ENCODE data around the gene CMTM7. TPM values are rescaled to one million over a fixed set of nuclear protein-coding genes. Genes with fewer than 3 reads are reported as not detected.

CMTM7 gene
- total RNA-seq, 1 donor from 2014 or later: 24.6 TPM

DNA sequence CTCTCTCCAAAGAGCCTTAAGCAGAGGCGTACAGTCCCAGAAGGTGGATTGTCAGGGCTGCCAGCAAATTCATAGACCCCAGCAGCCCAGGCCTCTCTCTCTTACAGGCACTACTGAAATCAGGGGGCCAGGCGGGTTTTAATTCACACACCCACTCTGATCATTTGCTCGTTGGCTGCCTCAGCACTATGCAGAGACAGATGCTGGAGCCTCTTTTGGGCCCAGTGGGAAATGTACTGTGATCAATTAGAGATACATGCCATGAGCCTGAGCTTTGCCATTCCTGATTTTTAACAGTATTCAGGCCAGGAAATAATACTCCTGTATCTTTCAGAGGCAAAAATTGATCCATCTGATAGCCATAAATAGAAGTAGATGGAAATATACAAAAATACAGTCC is 58.0 kb downstream of the CMTM7 start:
- Mint-ChIP-seq H3K27ac (no peak overlapping the region), H3K36me3 (ENCODE audit: insufficient read depth) (peaks cover 21% of the 10 kb centered on the region), H3K27me3 (no peaks in the 10 kb centered on the region), H3K9me3 (ENCODE audit: low read depth) (no peaks in the 10 kb centered on the region), H3K4me3 (ENCODE audit: low read depth) (no peak overlapping the region), H3K4me1 (ENCODE audit: low read depth) (peaks cover 10% of the 10 kb centered on the region)
- TF ChIP-seq CTCF (IDR thresholded peaks at IDR 0.05; ENCODE audit: unreplicated experiment): no peak
- no peak for DNase-seq (ENCODE audit: low spot score, unreplicated experiment)

DNA sequence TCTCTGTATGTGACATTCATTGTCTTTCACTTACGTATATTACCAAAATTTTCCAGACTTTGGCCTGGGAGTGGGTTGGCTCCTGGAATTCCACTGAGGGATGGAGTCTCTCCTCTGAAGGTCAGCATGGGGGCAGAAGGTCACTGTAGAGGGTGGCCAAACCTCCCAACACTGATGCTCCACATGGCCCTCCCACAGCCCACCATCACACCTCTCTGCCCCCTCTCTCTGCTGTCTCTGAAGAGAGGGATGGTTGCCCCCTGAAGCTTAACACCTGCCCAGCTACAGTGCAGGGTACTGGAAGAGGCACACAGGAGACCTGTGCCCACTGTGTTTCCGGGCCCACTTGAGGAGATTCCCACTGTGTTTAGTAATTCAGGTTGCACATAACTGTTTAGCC is 58.8 kb downstream of the CMTM7 start:
- H3K27me3 Mint-ChIP-seq: no peaks in the 10 kb centered on the region
- H3K9me3 Mint-ChIP-seq (ENCODE audit: low read depth): no peaks in the 10 kb centered on the region
- H3K4me1 Mint-ChIP-seq (ENCODE audit: low read depth): peaks cover 16% of the 10 kb centered on the region
- no peak overlapping the region for H3K27ac Mint-ChIP-seq
- peaks cover 17% of the 10 kb centered on the region for H3K36me3 Mint-ChIP-seq (ENCODE audit: insufficient read depth)
- no peak for DNase-seq (ENCODE audit: low spot score, unreplicated experiment)
- no peak overlapping the region for H3K4me3 Mint-ChIP-seq (ENCODE audit: low read depth)
- TF ChIP-seq CTCF (IDR thresholded peaks at IDR 0.05; ENCODE audit: unreplicated experiment): no peak

GRCh38 chr3:32450992-32451659 is 59.5 kb downstream of the CMTM7 start:
- Mint-ChIP-seq H3K4me1 (ENCODE audit: low read depth) (peaks cover 21% of the 10 kb centered on the region), H3K9me3 (ENCODE audit: low read depth) (no peaks in the 10 kb centered on the region), H3K4me3 (ENCODE audit: low read depth) (no peak overlapping the region), H3K27ac (no peak overlapping the region), H3K27me3 (no peaks in the 10 kb centered on the region), H3K36me3 (ENCODE audit: insufficient read depth) (peaks cover 15% of the 10 kb centered on the region)
- TF ChIP-seq CTCF (IDR thresholded peaks at IDR 0.05; ENCODE audit: unreplicated experiment): no peak
- no peak for DNase-seq (ENCODE audit: low spot score, unreplicated experiment)

- no peak for TF ChIP-seq CTCF (IDR thresholded peaks at IDR 0.05; ENCODE audit: unreplicated experiment)
- DNase-seq (ENCODE audit: low spot score, unreplicated experiment): no peak
- Mint-ChIP-seq H3K9me3 (ENCODE audit: low read depth) (no peaks in the 10 kb centered on the region), H3K36me3 (ENCODE audit: insufficient read depth) (peaks cover 11% of the 10 kb centered on the region), H3K4me3 (ENCODE audit: low read depth) (no peak overlapping the region), H3K27ac (no peak overlapping the region), H3K4me1 (ENCODE audit: low read depth) (peaks cover 22% of the 10 kb centered on the region), H3K27me3 (no peaks in the 10 kb centered on the region)
Measured at GRCh38 chr3:32452009-32452408, 60.4 kb downstream of the CMTM7 start.

DNA sequence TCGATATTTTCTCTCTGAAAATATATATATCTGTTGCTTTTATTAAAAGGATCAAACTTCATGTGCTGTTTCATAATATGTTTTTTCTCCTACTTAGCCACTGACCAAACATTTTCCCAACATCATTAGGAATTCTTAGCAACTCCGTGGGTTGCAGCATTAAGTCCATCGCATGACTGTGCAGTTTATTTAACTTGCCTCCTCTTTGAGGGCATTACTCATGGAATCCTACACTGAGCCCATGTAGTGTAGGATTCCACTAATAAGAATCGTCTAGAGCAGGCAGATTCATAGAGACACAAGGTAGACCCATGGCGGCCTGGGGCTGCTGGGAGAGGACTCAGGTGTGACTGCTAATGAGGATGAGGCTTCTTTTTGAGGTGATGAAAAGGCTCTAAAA is 61.7 kb downstream of the CMTM7 start:
- Mint-ChIP-seq H3K4me1 (ENCODE audit: low read depth) (peaks cover 19% of the 10 kb centered on the region), H3K4me3 (ENCODE audit: low read depth) (no peak overlapping the region), H3K9me3 (ENCODE audit: low read depth) (no peaks in the 10 kb centered on the region), H3K27me3 (peaks cover 3% of the 10 kb centered on the region), H3K36me3 (ENCODE audit: insufficient read depth) (peaks cover 16% of the 10 kb centered on the region), H3K27ac (no peak overlapping the region)
- no peak for TF ChIP-seq CTCF (IDR thresholded peaks at IDR 0.05; ENCODE audit: unreplicated experiment)
- no peak for DNase-seq (ENCODE audit: low spot score, unreplicated experiment)
